HG03045 (cell line): ENCODE measurements around the gene TRAPPC8.
"Not testable (repeated sequence)": the region's sequence is repeated elsewhere in the genome, so short reads cannot be mapped to it uniquely, and the experiment has no call there.

Experiments
- ATAC-seq: cut with Tn5 transposase; IDR thresholded peaks from one replicate; pipeline ENCODE4 v1.9.1; 2021; ENCODE audit warnings: mild to moderate bottlenecking, moderate library complexity; ENCODE audit not compliant: unreplicated experiment

Gene TRAPPC8

DNA sequence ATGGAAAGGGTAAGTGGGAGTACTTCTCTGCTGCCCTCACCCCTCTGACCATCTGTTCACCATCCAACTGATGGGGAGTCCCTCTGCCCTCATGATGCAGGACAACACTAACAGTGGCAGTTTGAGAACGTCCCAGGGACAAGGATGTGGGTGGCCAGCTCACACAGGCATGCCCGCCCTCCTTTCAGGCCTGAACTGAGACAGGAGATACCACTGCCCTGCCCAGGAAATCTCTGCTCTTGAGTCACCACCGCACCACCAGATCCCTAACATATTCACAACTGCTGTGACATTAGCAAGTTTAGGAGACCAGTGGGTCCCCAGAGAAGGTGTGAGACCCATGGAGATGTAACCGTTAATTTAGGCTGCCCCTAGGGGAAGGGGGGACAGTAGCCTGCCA lies 66.2 kb downstream of the TRAPPC8 start:
- no peak for ATAC-seq

DNA sequence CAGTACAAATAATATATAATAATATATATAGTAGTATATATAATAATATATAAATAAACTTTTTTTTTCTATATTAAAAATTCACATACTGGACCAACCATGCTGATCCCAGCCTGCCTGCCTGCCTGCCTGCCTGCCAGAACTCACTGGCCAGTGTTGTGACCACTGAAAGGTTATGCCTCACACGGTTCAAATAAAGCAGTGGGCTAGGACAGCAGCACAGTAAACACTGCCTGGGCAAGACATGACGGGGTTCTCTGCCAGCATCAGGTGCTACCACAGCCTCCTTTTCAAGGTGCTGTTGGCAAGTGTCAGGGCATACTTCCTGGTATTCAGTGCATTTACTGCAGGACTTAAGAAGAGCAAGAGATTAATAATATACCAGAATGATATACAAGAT lies 67.6 kb downstream of the TRAPPC8 start:
- ATAC-seq: no peak

DNA sequence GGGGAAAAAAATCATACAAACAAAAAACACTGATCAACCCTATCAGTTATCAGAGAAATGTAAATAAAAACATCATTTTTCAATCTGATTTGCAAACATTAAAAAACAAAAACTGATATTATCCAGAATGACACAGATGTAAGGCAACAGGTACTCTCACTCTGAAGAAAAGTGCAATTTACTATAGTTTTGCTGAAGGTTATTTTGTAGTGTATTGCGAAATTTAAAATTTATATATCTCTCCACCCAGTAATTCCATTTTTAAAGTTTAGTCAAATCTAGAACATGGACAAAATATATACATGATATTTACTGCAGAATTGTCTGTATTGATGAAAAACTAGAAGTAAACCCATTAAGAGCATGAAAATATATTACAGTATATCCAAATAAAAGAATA lies 79.8 kb downstream of the TRAPPC8 start:
- no peak for ATAC-seq

DNA sequence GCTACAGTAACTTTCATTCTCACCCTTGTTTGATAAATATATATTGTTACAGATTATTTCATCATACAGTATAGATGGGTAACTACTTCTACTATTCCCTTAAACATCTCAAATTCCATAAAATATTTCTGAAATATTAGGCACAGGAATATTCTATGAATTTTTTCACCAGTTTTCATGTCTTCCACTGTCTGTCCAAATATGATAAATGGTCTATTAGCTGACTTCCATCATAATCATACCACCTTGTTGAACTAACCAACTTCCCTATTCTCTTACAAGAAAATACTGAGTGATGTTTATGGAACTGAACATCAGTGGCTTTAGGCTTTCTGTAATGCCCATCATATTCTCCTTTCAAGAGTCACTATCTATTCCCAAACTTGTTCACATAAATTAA lies 82.4 kb downstream of the TRAPPC8 start:
- ATAC-seq: no peak

DNA sequence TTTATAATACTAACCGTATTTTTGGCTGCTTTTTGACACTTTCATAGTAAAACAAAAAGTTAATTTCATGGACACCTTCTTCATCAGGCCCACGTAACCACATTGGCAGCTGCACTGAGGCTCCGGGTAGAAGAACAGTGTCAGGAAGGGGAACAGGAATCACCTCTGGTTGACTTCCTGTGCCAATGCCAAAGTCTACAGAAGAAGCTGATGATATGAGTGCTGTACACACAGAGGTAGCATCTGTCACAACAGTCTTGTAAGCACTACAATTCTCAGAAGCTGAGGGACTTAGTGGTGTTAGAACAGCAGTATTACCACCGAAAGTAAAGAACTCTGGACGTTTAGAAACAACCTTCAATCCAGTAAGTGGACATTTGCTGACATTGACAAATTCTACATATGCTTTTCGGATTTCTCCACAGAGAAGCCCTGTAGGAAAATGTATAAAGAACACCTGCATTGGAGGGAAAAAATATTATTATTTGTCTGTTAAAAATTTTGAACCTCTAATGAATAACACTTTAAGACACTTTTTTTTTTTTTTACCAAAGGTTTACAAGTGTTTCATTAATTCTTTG lies 85.3 kb downstream of the TRAPPC8 start:
- no peak for ATAC-seq

DNA sequence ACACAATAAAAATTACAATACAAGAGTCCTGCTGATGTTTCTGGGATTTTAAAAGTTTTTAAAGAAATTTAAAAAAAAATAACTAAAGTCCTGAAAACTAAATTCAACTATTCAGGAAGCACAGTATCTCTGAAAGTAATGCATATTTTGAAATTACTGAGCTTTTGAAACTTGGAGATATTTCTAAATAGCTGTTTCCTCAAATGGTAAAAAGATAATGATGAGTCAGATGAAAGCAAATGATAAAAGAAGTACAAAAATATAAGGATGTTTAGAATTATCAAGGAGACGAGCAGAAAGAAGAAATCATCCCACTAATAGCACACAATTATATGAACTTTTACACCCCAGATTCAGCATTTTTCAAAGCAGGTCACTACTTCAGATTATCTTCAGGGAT lies 92.1 kb downstream of the TRAPPC8 start:
- ATAC-seq: no peak

DNA sequence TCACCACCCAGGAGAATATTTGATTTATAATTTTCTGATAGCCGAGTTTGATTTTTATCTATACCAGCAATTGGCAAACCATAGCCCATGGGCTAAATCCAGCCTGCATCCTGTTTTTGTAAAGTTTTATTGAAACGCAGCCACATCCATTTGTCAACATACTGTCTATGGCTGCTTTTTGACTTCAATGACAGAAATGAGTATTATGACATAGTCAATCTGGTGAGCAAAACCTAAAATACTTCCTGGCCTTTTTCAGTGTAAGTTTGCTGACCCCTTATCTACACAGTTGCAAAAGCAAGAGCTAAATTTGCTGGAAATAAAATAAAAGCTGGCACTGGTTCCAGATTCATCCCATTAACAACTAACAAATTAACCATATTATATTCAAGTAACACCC lies 102.4 kb downstream of the TRAPPC8 start:
- no peak for ATAC-seq

DNA sequence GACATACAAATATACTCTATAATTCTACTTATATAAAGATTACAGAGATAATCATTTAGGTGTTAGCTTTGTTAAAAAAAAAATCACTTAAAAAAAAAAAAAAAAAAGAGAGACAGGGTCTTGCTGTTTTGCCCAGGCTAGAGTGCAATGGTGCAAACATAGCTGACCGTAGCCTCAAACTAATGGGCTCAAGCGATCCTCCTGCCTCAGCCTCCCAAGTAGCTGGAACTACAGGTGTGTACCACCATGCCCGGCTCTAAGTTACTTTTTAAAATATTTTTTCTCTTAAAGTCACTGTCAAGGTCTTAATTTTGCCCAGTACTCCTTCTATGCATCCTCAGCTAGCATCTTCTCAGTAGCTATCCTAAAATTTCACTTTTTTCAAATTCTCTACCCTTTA lies 105.0 kb downstream of the TRAPPC8 start:
- no peak for ATAC-seq

DNA sequence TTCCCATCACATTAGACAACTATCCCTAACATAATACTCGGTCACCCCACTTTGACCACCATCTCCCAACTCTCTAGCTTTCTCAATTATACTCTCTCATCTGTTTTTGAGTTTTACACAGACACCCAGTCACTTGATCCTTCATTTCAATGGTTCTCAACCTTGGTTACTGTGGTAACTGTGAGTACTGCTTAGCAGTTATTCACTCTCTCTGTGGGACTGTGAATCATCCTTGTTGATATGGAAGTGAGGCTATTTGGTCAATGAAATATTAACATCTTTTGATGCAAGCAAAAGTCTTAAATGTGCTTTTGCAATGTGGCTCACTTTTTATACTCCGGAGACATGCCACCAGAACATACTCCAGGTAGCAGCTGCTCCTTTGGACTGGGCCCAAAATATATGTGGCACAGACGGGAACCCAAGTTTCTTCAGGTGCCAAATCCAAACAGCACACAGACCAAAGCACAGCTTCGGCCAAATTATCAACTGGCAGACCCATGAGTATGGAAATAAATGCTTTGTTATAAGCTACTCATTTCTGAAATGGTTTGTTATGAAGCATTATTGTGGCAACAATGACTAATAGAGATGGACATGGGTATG lies 107.3 kb downstream of the TRAPPC8 start:
- ATAC-seq: no peak

DNA sequence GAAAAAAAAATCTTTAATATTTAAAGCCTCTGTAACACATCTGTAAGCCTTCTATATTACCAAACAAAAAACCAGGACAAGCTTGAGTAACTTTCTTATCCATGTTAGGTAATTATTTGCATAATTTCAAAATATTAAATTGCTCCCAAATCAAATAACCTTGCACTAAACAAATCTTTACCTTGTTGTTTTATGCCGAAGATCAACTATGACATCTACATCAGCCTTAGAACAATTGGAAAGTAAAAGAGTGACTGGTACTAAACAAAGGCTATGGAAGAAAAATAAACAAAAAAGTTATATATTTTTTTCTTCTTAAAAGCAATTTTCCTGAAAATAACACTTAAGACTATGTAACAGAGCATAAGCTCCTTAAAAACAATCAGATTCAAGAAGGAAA lies 111.0 kb downstream of the TRAPPC8 start:
- ATAC-seq: no peak

DNA sequence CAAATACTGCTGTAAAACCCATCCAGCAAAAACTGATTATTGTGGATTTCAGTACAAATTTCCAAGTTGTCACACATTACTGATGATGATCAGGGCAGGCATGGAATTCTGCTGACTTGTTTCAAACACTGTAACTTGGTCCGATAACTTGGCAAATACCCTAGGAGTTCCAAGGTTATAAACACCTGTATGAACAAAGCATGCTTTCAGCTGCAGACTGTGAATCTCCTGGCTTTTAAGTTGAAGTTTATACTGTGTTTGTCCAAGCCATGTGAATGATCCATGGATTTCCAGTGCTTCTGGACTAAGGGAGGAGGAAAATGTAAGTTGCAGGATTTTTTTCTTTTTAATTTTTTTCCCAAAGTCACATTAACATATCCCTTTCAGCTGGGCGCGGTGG lies 112.2 kb downstream of the TRAPPC8 start:
- ATAC-seq: no peak

DNA sequence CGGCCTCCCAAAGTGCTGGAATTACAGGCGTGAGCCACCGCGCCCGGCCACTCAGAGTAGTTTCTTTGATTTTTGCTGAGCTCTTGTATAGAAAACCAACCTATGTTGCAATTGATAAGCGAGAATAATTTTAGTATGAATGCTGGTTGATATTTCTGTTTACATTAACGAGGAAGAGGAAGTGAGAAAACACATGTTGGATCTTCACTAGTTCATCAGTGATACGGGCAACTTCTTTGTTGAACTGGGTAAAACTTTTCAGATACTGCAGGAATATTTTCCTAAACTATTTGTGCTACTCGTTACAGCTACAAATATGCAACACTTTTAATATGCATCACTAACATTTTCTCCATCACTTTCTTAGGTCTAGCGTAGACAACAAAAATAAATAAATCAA lies 114.3 kb downstream of the TRAPPC8 start:
- no peak for ATAC-seq

DNA sequence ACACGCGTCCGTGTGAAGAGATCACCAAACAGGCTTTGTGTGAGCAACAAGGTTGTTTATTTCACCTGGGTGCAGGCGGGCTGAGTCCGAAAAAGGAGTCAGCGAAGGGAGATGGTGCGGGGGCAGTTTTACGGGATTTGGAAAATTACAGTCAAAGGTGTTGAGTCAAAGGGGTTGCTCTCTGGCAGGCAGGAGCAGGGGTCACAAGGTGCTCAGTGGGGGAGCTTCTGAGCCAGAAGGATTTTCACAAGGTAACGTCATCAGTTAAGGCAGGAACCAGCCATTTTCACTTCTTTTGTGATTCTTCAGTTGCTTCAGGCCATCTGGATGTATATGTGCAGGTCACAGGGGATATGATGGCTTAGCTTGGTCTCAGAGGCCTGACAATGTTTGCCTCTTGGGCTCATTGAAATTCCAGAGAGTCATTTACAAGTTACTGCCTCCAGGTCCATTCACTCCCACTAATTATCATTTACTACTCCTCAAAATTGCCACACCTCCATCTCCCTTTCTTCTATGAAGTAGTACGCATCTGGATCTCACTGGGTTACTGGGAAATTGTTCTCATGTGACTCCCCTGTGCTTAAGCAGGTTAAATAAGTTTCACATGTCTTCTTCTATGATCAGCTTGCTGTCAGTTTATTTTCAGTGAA lies 116.1 kb downstream of the TRAPPC8 start:
- ATAC-seq: not testable (repeated sequence)

DNA sequence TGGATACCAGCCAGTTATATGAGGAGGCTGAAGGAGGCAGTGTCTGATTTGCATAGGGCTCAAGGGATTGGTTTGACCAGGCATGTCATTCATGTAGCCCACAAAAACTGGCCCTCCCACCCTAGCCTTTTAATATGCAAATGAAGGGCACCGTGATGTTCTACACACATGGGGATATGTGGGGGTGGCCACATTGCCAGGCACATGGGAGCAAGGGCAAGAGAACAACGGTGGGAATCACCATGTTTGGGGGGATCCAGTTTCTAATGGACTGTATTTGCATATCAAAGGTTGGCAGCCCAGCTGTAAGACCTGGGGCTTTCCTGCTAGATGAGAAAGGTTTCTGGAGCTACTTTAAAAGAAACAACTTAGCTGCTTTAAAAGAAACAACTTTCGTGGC lies 117.2 kb downstream of the TRAPPC8 start:
- no peak for ATAC-seq

DNA sequence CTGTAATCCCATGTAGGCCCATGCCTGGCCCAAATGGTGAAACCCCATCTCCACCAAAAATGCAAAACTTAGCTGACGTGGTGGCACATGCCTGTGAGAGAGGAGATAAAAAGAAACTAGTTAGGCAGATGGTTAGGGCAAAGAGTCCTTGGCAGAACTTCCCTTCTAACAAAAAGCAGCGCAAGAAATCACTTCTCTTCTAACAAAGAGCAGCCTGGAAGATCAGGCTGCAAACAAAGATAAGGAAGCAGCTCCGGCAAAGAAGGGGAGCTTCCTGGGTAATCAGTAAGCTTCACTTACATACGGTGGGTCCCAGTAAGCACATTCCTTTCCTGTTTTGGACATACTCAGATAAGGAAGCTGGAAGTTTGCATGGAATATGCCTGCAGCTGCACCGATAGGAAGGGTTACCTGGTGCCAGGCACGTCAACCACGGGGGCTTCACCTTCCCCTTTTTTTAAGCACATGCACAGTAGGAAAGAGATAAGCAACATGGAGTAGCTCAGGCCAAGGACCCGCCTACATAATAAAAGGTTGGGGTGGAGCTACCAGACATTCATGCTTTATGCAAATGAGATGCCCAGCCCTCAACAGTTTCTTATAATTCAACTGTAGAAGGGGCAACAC lies 121.3 kb downstream of the TRAPPC8 start:
- no peak for ATAC-seq

DNA sequence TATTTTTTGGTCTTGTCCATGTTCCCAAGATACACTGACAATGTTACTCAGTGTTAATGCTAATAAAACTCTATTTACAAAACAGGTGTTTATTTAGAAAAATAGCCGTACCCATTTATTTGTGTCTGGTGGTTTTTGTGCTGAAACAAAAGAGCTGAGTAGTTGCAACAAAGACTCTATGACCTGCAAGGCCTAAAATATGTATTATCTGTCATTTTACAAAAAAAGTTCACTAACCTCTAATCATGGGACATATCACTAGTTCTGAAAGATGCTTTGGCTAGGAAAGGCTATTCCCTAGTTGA lies 123.1 kb downstream of the TRAPPC8 start:
- ATAC-seq: no peak

DNA sequence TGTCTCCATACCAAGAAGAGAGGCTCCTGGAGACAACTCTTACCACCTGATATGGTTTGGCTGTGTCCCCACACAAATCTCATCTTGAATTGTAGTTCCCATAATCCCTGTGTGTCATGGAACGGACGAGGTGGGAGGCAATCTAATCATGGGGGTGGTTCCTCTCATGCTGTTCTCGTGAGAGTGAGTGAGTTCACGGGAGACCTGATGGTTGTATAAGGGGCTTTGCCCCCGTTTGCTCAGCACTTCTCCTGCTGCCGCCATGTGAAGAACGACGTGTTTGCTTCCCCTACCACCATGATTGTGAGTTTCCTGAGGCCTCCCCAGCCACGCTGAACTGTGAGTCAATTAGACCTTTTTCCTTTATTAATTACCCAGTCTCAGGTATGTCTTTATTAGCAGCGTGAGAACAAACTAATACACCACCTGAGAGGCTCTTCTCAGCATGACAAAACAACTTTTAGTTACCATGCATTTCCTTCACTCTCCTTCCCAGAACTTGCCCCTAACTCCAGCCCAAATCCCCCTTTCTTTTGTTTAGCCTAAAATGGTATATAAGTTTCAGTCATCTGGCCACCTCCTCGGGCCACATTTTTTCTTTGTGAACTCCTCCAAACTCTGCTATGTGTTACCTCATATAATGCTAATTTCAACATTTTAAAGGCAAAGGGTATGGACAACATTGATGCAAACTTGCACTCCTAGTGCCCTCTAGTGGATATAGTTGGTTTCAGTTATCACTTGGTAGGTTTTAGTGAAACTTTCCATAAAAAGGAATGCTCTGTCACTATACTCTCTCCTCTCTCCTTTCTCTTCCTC lies 123.6 kb downstream of the TRAPPC8 start:
- no peak for ATAC-seq

DNA sequence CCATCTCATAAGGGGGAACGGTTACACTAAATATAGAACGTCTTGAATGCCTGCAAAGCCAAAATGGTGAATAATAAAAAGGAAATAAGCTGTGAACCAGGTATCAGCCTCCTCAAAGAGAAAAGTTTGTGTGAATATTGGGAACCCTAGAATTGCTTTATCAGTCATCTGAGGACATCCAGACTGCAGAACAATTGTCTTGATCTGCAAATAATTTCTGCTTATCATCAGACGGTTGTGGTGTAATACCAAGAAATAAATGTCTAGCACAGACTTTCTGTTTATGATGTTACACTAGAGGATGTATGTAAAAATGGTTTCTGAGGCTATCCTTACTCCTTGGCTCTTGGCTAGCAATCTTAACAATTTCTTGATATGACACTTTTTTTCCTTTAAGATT lies 128.8 kb downstream of the TRAPPC8 start:
- ATAC-seq: no peak

DNA sequence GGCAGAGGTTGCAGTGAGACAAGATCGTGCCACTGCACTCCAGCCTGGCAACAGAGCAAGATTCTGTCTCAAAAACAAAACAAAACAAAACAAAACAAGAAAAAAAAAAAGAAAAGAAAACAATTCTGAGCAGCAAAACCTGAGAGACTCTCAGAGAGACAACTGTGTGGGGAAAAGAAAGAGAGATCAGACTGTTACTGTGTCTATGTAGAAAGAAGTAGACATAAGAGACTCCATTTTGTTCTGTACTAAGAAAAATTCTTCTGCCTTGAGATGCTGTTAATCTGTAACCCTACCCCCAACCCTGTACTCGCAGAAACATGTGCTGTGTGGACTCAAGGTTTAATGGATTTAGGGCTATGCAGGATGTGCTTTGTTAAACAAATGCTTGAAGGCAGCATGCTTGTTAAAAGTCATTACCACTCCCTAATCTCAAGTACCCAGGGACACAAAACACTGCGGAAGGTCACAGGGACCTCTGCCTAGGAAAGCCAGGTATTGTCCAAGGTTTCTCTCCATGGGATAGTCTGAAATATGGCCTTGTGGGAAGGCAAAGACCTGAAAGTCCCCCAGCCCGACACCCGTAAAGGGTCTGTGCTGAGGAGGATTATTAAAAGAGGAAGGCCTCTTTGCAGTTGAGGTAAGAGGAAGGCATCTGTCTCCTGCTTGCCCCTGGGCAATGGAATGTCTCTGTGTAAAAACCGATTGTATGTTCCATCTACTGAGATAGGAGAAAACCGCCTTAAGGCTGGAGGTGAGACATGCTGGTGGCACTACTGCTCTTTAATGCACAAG lies 132.4 kb downstream of the TRAPPC8 start:
- not testable (repeated sequence) for ATAC-seq

DNA sequence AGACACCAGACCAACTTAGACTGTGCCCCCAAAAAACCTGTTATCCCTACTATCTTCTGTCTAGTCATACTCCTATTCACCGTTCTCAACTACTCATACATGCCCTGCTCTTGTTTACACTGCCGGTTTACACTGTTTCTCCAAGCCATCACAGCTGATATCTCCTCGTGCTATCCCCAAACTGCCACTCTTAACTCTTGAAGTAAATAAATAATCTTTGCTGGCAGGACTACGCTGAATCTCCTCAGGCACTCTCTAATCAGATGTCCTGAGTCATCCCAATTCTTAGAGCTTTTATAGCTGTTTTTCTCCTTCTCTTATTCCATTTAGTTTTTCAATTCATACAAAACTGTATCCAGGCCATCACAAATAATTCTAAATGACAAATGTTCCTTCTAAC lies 133.9 kb downstream of the TRAPPC8 start:
- not testable (repeated sequence) for ATAC-seq

DNA sequence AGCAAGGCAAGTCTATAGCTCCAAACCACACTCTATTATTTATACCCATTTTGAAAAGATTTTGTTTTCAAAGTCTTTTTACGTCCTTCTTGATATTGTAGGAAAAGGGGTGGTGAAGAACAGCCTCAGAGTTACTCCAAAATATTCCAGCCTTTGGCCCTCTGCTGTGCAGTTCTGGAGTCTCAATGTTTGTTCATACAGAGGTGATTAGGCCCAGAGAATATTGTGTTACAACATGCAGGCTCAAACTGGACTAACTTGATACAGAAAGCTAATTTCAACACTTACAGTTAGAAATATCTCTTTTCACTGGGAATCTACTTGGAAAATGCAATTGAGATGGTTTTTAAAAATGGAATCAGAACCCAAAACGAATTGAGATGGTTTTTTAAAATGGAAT lies 141.8 kb downstream of the TRAPPC8 start:
- ATAC-seq: no peak
